K562 (cell line): ENCODE data around the gene TGFBR3L. TPM values are rescaled to one million over a fixed set of nuclear protein-coding genes. Genes with fewer than 3 reads are reported as not detected.

Source experiments
- CBX2 ChIP-seq: fragments of 200-600 bp; sonication (generic); IDR thresholded peaks from one replicate; pipeline ENCODE4 v1.6.1; 2012; ENCODE audit warnings: mild to moderate bottlenecking, low read length, inconsistent platforms; ENCODE audit not compliant: insufficient read depth, poor library complexity, severe bottlenecking
- CREB1 ChIP-seq, 2 experiments: sonication (generic) in 1 of 2; formaldehyde crosslinking in 1 of 2; IDR thresholded peaks; 2 replicates each; pipeline versions ENCODE4 v1.6.1 to v1.8.0; 2012 to 2022; ENCODE audit warnings: inconsistent platforms in 1 of 2, mild to moderate bottlenecking in 1 of 2, missing genetic modification reagents in 1 of 2, moderate library complexity in 1 of 2
- JUND ChIP-seq, 2 experiments: IDR thresholded peaks; 2 replicates in 1 of 2; 3 replicates in 1 of 2; pipeline ENCODE4 v1.6.1; 2011; ENCODE audit warnings: borderline replicate concordance in 2 of 2, low read depth in 2 of 2, low read length in 2 of 2, improper control_type of control experiment in 1 of 2, missing biosample characterization in 1 of 2, missing genetic modification characterization in 1 of 2, missing genetic modification reagents in 1 of 2
- KAT7 ChIP-seq: sonication (generic); formaldehyde crosslinking; IDR thresholded peaks from 2 replicates; pipeline ENCODE4 v1.8.0; 2022; ENCODE audit warnings: missing genetic modification reagents, mild to moderate bottlenecking, borderline replicate concordance
- KLF13 ChIP-seq: fragments of 450-650 bp; IDR thresholded peaks from 2 replicates; pipeline ENCODE4 v1.6.1; 2016; ENCODE audit warnings: missing genetic modification characterization, low read depth, mild to moderate bottlenecking, missing compliant biosample characterization, moderate library complexity, borderline replicate concordance
- NR2C2 ChIP-seq, 2 experiments: fragments of 200-800 bp in 1 of 2; sonication (Bioruptor generic) in 1 of 2; sonication (generic) in 1 of 2; formaldehyde crosslinking in 1 of 2; IDR thresholded peaks; 2 replicates each; pipeline versions ENCODE4 v1.6.1 to v1.8.0; 2016 to 2022; ENCODE audit warnings: mild to moderate bottlenecking in 1 of 2, missing compliant biosample characterization in 1 of 2, missing genetic modification characterization in 1 of 2, missing genetic modification reagents in 1 of 2
- POLR2A ChIP-seq: fragments of 450-650 bp; conservative IDR thresholded peaks from 2 replicates; pipeline ENCODE4 v1.6.1; 2016
- ZNF316 ChIP-seq: fragments of 450-650 bp; IDR thresholded peaks from 2 replicates; pipeline ENCODE4 v1.6.1; 2016
- polyA plus RNA-seq, 8 experiments: library from polyadenylated mRNA; depleted of rRNA in 4 of 8; stranded (reverse) in 5 of 8; unstranded in 3 of 8; fragments of >200 nt; fragmentation: Nextera tagmentation in 2 of 8; fragmentation: Illumina TruSeq in 1 of 8; extraction: Ambion mirVana in 2 of 8; extraction: Trizol in 1 of 8; gene quantifications; 2 replicates each; pipeline versions ENCODE4 v1.2.1 to v1.2.3, GENCODE V29; 2011 to 2014; ENCODE audit warnings: inconsistent platforms in 1 of 8, missing spikeins in 1 of 8
- total RNA-seq, 7 experiments: library from RNA; depleted of rRNA in 6 of 7; stranded (reverse); fragments of >200 nt in 6 of 7; fragmentation: Illumina TruSeq in 2 of 7; extraction: Trizol in 2 of 7; gene quantifications; 2 replicates each; pipeline versions ENCODE4 v1.2.1 to v1.2.3, GENCODE V29; 2011 to 2021; ENCODE audit warnings: low replicate concordance in 1 of 7
- TF ChIP-seq, protein P1 (sequence below): fragments of 250-450 bp; sonication (Bioruptor Pico); IDR thresholded peaks from 2 replicates; pipeline ENCODE4 v1.8.0; 2022; ENCODE audit warnings: inconsistent platforms, mild to moderate bottlenecking, moderate library complexity, borderline replicate concordance
- TF ChIP-seq, protein P2 (sequence below): fragments of 250-450 bp; sonication (Bioruptor Pico); IDR thresholded peaks from 2 replicates; pipeline ENCODE4 v1.9.0; 2021; ENCODE audit warnings: mild to moderate bottlenecking, inconsistent platforms
- TF ChIP-seq, protein P3 (sequence below): fragments of 250-450 bp; sonication (Bioruptor Pico); IDR thresholded peaks from 2 replicates; pipeline ENCODE4 v1.8.0; 2022; ENCODE audit warnings: moderate library complexity, mild to moderate bottlenecking, inconsistent platforms

TGFBR3L gene
- total and polyA plus RNA-seq, 9 of the 15 experiments (the other 6 are each of a cell fraction or from before 2014, with no cell fraction given), result not detected

- TF ChIP-seq, protein P1, sequence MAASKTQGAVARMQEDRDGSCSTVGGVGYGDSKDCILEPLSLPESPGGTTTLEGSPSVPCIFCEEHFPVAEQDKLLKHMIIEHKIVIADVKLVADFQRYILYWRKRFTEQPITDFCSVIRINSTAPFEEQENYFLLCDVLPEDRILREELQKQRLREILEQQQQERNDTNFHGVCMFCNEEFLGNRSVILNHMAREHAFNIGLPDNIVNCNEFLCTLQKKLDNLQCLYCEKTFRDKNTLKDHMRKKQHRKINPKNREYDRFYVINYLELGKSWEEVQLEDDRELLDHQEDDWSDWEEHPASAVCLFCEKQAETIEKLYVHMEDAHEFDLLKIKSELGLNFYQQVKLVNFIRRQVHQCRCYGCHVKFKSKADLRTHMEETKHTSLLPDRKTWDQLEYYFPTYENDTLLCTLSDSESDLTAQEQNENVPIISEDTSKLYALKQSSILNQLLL, result no peak
- TF ChIP-seq JUND (IDR thresholded peaks at IDR 0.05; ENCODE audit: borderline replicate concordance, low read depth, low read length) (no peak), JUND (tag; IDR thresholded peaks at IDR 0.05; ENCODE audit: borderline replicate concordance, low read depth, low read length) (no peak), KAT7 (CRISPR knock-in tag) (no peak), KLF13 (no peak), CBX2 (no peak), NR2C2 (CRISPR knock-in tag; IDR thresholded peaks at IDR 0.05) (no peak), NR2C2 (tag; IDR thresholded peaks at IDR 0.05) (no peak), ZNF316 (no peak), CREB1 (IDR thresholded peaks at IDR 0.05) (no peak), CREB1 (CRISPR knock-in tag; IDR thresholded peaks at IDR 0.05) (no peak), POLR2A (peak; percentile 56; the same call in 1 of the 2 replicates)
- TF ChIP-seq, protein P2, sequence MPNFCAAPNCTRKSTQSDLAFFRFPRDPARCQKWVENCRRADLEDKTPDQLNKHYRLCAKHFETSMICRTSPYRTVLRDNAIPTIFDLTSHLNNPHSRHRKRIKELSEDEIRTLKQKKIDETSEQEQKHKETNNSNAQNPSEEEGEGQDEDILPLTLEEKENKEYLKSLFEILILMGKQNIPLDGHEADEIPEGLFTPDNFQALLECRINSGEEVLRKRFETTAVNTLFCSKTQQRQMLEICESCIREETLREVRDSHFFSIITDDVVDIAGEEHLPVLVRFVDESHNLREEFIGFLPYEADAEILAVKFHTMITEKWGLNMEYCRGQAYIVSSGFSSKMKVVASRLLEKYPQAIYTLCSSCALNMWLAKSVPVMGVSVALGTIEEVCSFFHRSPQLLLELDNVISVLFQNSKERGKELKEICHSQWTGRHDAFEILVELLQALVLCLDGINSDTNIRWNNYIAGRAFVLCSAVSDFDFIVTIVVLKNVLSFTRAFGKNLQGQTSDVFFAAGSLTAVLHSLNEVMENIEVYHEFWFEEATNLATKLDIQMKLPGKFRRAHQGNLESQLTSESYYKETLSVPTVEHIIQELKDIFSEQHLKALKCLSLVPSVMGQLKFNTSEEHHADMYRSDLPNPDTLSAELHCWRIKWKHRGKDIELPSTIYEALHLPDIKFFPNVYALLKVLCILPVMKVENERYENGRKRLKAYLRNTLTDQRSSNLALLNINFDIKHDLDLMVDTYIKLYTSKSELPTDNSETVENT (CRISPR knock-in tag), result no peak
- TF ChIP-seq, protein P3, sequence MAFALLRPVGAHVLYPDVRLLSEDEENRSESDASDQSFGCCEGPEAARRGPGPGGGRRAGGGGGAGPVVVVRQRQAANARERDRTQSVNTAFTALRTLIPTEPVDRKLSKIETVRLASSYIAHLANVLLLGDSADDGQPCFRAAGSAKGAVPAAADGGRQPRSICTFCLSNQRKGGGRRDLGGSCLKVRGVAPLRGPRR (CRISPR knock-in tag), result no peak
These were observed 37.3 kb upstream of the TGFBR3L start (continued) for GRCh38 chr19:7877249-7877836.
